Measurements from ENCODE around the gene PGAP2.
A peak's percentile ranks its signal among the peaks of the same experiment; 100 is the strongest.

PGAP2 gene

GRCh38 chr11:3834349-3834663 is 25.9 kb downstream of the PGAP2 start:
- no peak for DNase-seq

- no peak for DNase-seq
Measured at GRCh38 chr11:3834664-3835461, 26.5 kb downstream of the PGAP2 start.

- DNase-seq: no peak
Measured at GRCh38 chr11:3835751-3836150, 27.4 kb downstream of the PGAP2 start.

GRCh38 chr11:3836903-3837302 is 28.5 kb downstream of the PGAP2 start:
- peak; percentile 66 for DNase-seq

- DNase-seq: no peak
Measured at GRCh38 chr11:3837793-3838192, 29.4 kb downstream of the PGAP2 start.

- DNase-seq: no peak
Measured at GRCh38 chr11:3838504-3838903, 30.1 kb downstream of the PGAP2 start.

GRCh38 chr11:3840004-3840869 is 31.9 kb downstream of the PGAP2 start:
- DNase-seq: peak; percentile 57

GRCh38 chr11:3840870-3841425 is 32.6 kb downstream of the PGAP2 start, which contains the start of gene RHOG:
Gene RHOG, minus strand, starts transcription at chr11:3840959. Its CDS starts 12,821 bp downstream, at chr11:3828138.
- DNase-seq: peak; percentile 93

GRCh38 chr11:3841426-3842350 is 33.3 kb downstream of the PGAP2 start:
- no peak for DNase-seq

- no peak for DNase-seq
Measured at GRCh38 chr11:3843326-3843725, 35.0 kb downstream of the PGAP2 start.

- DNase-seq: no peak
Measured at GRCh38 chr11:3845246-3845645, 36.9 kb downstream of the PGAP2 start.

- DNase-seq: no peak
Measured at GRCh38 chr11:3845670-3846069, 37.3 kb downstream of the PGAP2 start.

GRCh38 chr11:3849297-3849874 is 41.0 kb downstream of the PGAP2 start:
- no peak for DNase-seq

GRCh38 chr11:3853545-3853842 is 45.1 kb downstream of the PGAP2 start:
- DNase-seq: no peak

- peak; percentile 76 for DNase-seq
Measured at GRCh38 chr11:3853899-3854659, 45.7 kb downstream of the PGAP2 start.

- no peak for DNase-seq
Measured at GRCh38 chr11:3854660-3854976, 46.3 kb downstream of the PGAP2 start.

- DNase-seq: peak; percentile 99
Measured at GRCh38 chr11:3854977-3855807, 46.8 kb downstream of the PGAP2 start, which contains the start of gene STIM1. Gene STIM1, plus strand, starts transcription at chr11:3855664. Its CDS starts 607 bp downstream, at chr11:3856271.

- peak; percentile 71 for DNase-seq
Measured at GRCh38 chr11:3855808-3856491, 47.6 kb downstream of the PGAP2 start.

- DNase-seq: no peak
Measured at GRCh38 chr11:3856856-3857553, 48.6 kb downstream of the PGAP2 start.

Data from stimulated activated CD8-positive, alpha-beta memory T cell treated with anti-CD3 and anti-CD28 coated beads, Interleukin-4, amount 100 ng/mL, for 48 hours (primary cell).